Keratinocyte (primary cell): ENCODE measurements around the gene XRCC1.

Source experiments
- CTCF ChIP-seq, 3 experiments: IDR thresholded peaks in 1 of 3; conservative IDR thresholded peaks in 1 of 3; optimal IDR thresholded peaks in 1 of 3; 2 replicates in 2 of 3; 3 replicates in 1 of 3; pipeline versions ENCODE3 to v1.5.1; 2011; ENCODE audit warnings: low read length in 3 of 3, mild to moderate bottlenecking in 3 of 3, moderate library complexity in 2 of 3, control low read depth in 1 of 3, inconsistent platforms in 1 of 3; ENCODE audit not compliant: insufficient read depth in 2 of 3; ENCODE audit errors: extremely low read depth in 1 of 3
- EZH2 ChIP-seq: IDR thresholded peaks from one replicate; pipeline ENCODE4 v1.6.1; 2012; ENCODE audit warnings: inconsistent platforms, mild to moderate bottlenecking, low read length, moderate library complexity

DNA sequence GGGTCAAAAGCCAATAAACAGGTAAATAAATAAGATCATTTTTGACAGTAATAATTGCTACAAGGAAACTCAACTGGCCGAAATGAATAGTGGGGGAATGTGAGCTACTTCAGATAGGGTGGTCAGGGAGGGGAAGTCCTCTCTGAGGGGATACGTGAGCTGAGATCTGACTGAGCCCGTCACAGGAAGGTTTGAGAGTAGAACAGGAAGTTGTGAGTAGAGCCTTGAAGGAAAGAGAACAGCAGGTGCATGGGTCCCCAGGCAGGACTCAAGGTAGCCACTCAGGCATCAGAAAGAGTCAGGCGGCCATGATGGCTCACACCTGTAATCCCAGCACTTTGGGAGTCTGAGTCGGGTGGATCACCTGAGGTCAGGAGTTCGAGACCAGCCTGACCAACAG, 14.4 kb upstream of the XRCC1 start:
- TF ChIP-seq CTCF (optimal IDR thresholded peaks at IDR 0.05 in 1 of 3, IDR thresholded peaks at IDR 0.05 in 1 of 3, conservative IDR thresholded peaks at IDR 0.05 in 1 of 3; ENCODE audit: extremely low read depth in 1 of 3, insufficient read depth in 2 of 3, low read length in 3 of 3) (no peak), EZH2 (no peak)
